ENCODE results near the gene PCDHA5.
"Not testable (repeated sequence)": the region's sequence is repeated elsewhere in the genome, so short reads cannot be mapped to it uniquely, and the experiment has no call there.

Gene PCDHA5

DNA sequence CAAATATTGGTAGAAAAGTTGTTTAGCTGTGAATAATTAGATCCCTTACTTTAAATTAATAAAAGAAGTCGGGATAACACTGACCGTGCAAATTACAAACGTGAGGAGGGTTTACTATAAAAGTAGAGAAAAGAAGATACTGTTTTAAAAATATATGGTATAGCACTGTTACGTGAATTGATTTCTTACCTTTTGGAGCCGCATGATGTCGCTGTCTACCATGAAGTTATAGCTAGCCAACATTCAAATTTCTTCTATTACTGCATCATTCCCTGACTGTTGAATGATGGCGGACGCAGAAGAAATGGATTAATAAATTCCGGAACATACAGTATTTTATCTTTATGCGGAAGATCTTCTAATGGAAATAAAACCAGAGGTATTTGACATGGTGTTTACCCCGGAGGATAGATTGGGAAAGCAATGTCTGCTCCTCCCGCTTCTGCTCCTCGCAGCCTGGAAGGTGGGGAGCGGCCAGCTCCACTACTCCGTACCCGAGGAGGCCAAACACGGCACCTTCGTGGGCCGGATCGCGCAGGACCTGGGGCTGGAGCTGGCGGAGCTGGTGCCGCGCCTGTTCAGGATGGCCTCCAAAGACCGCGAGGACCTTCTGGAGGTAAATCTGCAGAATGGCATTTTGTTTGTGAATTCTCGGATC, 6.4 kb downstream of the PCDHA5 start, which contains the start of gene PCDHA6:
Gene PCDHA6, plus strand, starts transcription at position 257 of the 658 bp plus-strand sequence. Its CDS starts 132 bp downstream, at position 389.
- DNase-seq = no peak

- no peak for DNase-seq
Observed at GRCh38 chr5:140828362-140828737, 6.9 kb downstream of the PCDHA5 start.

- not testable (repeated sequence) for DNase-seq
Observed at GRCh38 chr5:140829511-140830501, 8.4 kb downstream of the PCDHA5 start.

GRCh38 chr5:140833993-140834392, 12.6 kb downstream of the PCDHA5 start, which contains the start of gene PCDHA7:
Gene PCDHA7, plus strand, starts transcription at chr5:140834269. Its CDS starts 115 bp downstream, at chr5:140834384.
- no peak for DNase-seq

DNA sequence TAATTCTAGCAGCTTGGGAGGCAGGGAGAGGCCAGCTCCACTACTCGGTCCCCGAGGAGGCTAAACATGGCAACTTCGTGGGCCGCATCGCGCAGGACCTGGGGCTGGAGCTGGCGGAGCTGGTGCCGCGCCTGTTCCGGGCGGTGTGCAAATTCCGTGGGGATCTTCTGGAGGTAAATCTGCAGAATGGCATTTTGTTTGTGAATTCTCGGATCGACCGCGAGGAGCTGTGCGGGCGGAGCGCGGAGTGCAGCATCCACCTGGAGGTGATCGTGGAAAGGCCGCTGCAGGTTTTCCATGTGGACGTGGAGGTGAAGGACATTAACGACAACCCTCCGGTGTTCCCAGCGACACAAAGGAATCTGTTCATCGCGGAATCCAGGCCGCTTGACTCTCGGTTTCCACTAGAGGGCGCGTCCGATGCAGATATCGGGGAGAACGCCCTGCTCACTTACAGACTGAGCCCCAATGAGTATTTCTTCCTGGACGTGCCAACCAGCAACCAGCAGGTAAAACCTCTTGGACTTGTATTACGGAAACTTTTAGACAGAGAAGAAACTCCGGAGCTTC, 13.1 kb downstream of the PCDHA5 start:
- DNase-seq = not testable (repeated sequence)

DNA sequence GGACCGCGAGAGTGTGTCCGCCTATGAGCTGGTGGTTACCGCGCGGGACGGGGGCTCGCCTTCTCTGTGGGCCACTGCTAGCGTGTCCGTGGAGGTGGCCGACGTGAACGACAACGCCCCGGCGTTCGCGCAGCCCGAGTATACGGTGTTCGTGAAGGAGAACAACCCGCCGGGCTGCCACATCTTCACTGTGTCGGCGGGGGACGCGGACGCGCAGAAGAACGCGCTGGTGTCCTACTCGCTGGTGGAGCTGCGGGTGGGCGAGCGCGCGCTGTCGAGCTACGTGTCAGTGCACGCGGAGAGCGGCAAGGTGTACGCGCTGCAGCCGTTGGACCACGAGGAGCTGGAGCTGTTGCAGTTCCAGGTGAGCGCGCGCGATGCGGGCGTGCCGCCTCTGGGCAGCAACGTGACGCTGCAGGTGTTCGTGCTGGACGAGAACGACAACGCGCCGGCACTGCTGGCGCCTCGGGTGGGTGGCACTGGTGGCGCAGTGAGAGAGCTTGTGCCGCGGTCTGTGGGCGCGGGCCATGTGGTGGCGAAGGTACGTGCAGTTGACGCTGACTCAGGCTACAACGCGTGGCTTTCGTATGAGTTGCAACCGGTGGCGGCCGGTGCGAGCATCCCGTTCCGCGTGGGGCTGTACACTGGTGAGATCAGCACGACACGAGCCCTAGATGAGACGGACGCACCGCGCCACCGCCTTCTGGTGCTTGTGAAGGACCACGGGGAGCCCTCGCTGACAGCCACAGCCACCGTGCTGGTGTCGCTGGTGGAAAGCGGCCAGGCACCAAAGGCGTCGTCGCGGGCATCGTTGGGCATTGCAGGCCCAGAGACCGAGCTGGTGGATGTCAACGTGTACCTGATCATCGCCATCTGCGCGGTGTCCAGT, 14.5 kb downstream of the PCDHA5 start:
- no peak for DNase-seq

DNA sequence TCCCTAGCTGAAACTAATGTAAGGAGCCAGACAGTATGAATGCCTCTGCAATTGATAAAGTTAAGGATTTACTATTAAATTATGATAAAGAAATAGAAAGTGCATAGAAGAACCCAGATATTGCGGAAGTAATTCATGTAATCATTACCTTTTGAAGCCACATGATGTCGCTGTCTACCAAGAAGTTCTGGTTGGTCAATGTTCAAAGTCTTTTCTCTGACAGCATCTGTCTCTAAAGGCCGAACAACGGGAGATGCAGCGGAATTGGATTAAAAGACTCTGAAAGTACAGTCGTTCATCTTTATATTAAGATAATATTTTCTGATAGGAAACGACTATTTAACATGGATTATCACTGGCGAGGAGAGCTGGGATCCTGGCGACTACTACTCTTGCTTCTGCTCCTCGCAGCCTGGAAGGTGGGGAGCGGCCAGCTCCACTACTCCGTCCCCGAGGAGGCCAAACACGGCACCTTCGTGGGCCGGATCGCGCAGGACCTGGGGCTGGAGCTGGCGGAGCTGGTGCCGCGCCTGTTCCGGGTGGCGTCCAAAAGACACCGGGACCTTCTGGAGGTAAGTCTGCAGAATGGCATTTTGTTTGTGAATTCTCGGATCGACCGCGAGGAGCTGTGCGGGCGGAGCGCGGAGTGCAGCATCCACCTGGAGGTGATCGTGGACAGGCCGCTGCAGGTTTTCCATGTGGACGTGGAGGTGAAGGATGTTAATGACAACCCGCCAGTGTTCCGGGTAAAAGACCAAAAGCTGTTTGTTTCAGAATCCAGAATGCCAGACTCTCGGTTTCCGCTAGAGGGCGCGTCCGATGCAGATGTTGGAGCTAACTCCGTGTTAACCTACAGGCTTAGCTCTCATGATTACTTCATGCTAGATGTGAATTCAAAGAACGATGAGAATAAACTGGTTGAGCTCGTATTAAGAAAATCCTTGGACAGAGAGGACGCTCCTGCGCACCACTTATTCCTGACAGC, 19.9 kb downstream of the PCDHA5 start, which contains the start of gene PCDHA8:
Gene PCDHA8, plus strand, starts transcription at position 210 of the 985 bp plus-strand sequence. Its CDS starts 135 bp downstream, at position 345.
- peak; percentile 16 for DNase-seq

DNA sequence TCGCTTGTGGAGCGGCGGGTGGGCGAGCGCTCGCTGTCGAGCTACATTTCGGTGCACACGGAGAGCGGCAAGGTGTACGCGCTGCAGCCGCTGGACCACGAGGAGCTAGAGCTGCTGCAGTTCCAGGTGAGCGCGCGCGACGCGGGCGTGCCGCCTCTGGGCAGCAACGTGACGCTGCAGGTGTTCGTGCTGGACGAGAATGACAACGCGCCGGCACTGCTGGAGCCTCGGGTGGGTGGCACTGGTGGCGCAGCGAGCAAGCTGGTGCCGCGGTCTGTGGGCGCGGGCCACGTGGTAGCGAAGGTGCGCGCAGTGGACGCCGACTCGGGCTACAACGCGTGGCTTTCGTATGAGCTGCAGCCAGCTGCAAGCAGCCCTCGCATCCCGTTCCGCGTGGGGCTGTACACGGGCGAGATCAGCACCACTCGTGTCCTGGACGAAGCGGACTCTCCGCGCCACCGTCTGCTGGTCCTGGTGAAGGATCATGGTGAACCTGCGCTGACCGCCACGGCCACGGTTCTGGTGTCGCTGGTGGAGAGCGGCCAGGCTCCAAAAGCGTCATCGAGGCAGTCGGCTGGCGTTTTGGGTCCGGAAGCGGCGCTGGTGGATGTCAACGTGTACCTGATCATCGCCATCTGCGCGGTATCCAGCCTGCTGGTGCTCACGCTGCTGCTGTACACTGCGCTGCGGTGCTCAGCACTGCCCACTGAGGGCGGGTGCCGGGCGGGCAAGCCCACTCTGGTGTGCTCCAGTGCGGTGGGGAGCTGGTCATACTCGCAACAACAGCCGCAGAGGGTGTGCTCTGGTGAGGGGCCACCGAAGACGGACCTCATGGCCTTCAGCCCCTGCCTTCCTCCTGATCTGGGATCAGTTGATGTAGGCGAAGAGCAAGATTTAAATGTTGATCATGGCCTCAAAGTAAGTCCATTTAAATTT, 21.7 kb downstream of the PCDHA5 start:
- no peak for DNase-seq

GRCh38 chr5:140848139-140849102, 27.0 kb downstream of the PCDHA5 start, which contains the start of gene PCDHA9:
Gene PCDHA9, plus strand, starts transcription at chr5:140848382. Its CDS starts 114 bp downstream, at chr5:140848496.
- DNase-seq = not testable (repeated sequence)

- not testable (repeated sequence) for DNase-seq
Observed at GRCh38 chr5:140849831-140850634, 28.6 kb downstream of the PCDHA5 start.

DNA sequence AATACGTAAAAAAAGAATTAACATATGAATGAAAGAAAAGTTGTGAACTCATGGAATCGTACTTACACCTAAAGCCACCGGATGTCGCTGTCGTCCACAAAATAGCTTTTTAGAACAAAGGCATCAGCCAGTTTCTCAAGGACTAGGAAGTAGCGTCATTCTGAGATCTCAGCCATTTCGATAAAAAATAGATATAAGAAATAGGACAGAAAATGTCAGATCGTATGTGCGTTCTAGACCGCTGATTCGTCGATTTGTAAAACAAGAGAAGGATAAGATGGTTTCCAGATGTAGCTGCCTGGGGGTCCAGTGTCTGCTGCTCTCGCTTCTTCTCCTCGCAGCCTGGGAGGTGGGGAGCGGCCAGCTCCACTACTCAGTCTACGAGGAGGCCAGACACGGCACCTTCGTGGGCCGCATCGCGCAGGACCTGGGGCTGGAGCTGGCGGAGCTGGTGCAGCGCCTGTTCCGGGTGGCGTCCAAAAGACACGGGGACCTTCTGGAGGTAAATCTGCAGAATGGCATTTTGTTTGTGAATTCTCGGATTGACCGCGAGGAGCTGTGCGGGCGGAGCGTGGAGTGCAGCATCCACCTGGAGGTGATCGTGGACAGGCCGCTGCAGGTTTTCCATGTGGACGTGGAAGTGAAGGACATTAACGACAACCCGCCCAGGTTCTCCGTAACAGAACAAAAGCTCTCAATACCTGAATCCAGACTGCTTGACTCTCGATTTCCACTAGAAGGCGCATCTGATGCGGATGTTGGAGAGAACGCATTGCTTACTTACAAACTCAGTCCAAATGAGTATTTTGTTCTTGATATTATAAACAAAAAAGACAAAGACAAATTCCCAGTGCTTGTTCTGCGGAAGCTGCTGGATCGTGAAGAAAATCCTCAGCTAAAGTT, 34.6 kb downstream of the PCDHA5 start, which contains the start of gene PCDHA10:
Gene PCDHA10, plus strand, starts transcription at position 126 of the 903 bp plus-strand sequence. Its CDS starts 152 bp downstream, at position 278.
- no peak for DNase-seq

GRCh38 chr5:140857177-140857986, 36.0 kb downstream of the PCDHA5 start:
- DNase-seq = no peak

GRCh38 chr5:140857987-140858240, 36.5 kb downstream of the PCDHA5 start:
- DNase-seq = no peak

- no peak for DNase-seq
Observed at GRCh38 chr5:140862441-140863295, 41.3 kb downstream of the PCDHA5 start.

All from GDM1 (cell line).